ENCODE data around the gene CDH2. TPM values are rescaled to one million over a fixed set of nuclear protein-coding genes. Genes with fewer than 3 reads are reported as not detected.

The CDH2 gene
- total RNA-seq, 4 donors from 2014 or later, result 0.47 to 1.7 (median 1.1) TPM; not detected in 1

DNA sequence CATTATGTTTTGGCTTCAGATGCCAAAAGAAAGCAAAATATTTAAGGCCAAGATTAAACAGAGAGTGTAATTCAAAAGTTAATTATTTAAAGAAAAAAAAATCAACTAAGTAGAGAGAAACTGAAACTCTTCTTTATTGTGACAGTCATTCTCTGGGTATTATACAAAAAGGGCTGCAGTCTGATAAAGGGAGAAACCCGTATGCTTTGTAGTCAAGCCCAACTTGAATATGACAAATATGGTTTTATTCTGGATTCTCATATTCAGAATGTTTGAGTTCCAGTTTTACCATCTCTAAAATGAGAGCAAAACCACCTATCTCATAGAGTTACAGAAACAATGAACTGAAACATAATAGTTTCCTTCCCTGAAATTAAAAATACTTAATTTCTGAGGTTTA, 8.2 kb downstream of the CDH2 start:
- TF ChIP-seq POLR2A (IDR thresholded peaks at IDR 0.05) (no peak), EP300 (IDR thresholded peaks at IDR 0.05) (no peak), POLR2AphosphoS5 (IDR thresholded peaks at IDR 0.05) (no peak)
- TF ChIP-seq, protein P1, sequence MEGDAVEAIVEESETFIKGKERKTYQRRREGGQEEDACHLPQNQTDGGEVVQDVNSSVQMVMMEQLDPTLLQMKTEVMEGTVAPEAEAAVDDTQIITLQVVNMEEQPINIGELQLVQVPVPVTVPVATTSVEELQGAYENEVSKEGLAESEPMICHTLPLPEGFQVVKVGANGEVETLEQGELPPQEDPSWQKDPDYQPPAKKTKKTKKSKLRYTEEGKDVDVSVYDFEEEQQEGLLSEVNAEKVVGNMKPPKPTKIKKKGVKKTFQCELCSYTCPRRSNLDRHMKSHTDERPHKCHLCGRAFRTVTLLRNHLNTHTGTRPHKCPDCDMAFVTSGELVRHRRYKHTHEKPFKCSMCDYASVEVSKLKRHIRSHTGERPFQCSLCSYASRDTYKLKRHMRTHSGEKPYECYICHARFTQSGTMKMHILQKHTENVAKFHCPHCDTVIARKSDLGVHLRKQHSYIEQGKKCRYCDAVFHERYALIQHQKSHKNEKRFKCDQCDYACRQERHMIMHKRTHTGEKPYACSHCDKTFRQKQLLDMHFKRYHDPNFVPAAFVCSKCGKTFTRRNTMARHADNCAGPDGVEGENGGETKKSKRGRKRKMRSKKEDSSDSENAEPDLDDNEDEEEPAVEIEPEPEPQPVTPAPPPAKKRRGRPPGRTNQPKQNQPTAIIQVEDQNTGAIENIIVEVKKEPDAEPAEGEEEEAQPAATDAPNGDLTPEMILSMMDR (IDR thresholded peaks at IDR 0.05), result no peak
- 76% methylated on average over 1 of the region's 1 CpG for WGBS

DNA sequence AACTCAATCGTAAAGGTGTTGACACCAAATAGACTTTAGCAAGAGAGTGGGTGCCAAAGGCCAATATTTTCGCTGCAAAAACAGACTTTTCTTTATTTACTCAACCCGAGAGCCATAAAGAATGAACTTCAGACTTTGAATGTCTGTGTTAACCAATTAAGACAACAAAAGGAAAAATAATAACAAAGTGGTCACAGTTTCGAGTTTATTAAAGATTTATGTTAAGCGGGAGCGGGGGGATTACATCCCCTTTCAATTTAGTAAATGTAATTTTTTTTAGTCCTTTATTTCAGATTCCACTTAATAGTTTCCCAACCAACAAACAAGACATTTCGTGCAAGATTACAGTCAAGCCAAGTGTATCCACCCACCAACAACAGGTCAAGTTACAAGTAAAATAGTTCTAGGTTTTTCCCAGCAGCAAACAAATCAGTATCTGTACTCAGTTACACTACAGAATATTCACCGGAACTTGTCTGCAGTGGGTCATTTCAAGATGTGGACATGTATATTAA, 9.0 kb downstream of the CDH2 start:
- H3K36me3 ChIP-seq, result no peaks in the 10 kb centered on the region
- peaks cover 13% of the 10 kb centered on the region for H3K27me3 ChIP-seq
- DNase-seq (ENCODE audit: low spot score in 2 of 2), result no peak
- no peaks in the 10 kb centered on the region for H3K4me1 ChIP-seq
- no peak overlapping the region for H3K27ac ChIP-seq
- no peaks in the 10 kb centered on the region for H3K9me3 ChIP-seq
- whole genome bisulfite sequencing, result 89% methylated on average over 8 of the region's 8 CpGs
- no peak overlapping the region for H3K4me3 ChIP-seq
- TF ChIP-seq, protein P1 (IDR thresholded peaks at IDR 0.05), result no peak
- TF ChIP-seq EP300 (IDR thresholded peaks at IDR 0.05) (no peak), POLR2A (IDR thresholded peaks at IDR 0.05) (no peak), POLR2AphosphoS5 (IDR thresholded peaks at IDR 0.05) (no peak)

More for the DNA sequence above, 8.2 kb downstream of the CDH2 start:
- no peak for DNase-seq (ENCODE audit: low spot score in 2 of 2)
- no peak overlapping the region for H3K4me3 ChIP-seq
- peaks cover 19% of the 10 kb centered on the region for H3K27me3 ChIP-seq
- H3K36me3 ChIP-seq, result no peaks in the 10 kb centered on the region
- H3K4me1 ChIP-seq, result no peaks in the 10 kb centered on the region
- no peaks in the 10 kb centered on the region for H3K9me3 ChIP-seq
- H3K27ac ChIP-seq, result no peak overlapping the region

DNA sequence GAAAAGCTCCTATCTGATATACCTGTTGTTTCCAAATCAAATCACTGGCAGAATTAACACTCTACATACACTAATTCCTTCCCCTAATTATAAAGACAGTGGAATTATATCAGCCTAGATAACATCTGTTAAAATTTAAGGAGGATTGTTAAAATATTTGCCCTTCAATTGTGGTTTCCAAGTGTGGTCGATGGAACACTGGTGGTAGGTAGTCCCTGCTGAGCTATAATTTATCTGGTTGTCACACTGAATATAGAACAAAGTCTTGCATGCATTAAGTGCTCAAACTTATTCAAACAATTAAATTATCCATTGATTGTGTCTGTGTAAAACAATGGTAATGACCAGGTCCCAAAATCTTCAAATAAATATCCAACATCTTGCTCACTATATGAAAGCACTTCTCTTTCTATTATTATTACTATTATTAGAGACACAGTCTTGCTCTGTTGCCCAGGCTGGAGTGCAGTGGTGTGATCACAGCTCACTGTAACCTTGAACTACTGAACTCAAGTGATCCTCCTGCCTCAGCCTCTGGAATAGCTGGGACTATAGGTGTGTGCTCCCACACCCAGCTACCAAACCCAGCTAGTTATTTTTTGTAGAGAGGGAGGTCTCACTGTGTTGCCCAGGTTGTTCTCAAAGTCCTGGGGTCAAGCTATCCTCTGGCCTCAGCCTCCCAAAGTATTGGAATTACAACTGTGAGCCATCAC, 12.0 kb downstream of the CDH2 start:
- H3K4me3 ChIP-seq, result no peak overlapping the region
- no peaks in the 10 kb centered on the region for H3K9me3 ChIP-seq
- no peak overlapping the region for H3K27ac ChIP-seq
- no peaks in the 10 kb centered on the region for H3K4me1 ChIP-seq
- no peaks in the 10 kb centered on the region for H3K27me3 ChIP-seq
- no peak for DNase-seq (ENCODE audit: low spot score in 2 of 2)
- 38% methylated on average over 1 of the region's 1 CpG for WGBS
- H3K36me3 ChIP-seq, result no peaks in the 10 kb centered on the region
- TF ChIP-seq EP300 (IDR thresholded peaks at IDR 0.05), result no peak
- TF ChIP-seq POLR2A (IDR thresholded peaks at IDR 0.05), result no peak
- no peak for TF ChIP-seq POLR2AphosphoS5 (IDR thresholded peaks at IDR 0.05)
- TF ChIP-seq, protein P1 (IDR thresholded peaks at IDR 0.05), result no peak

DNA sequence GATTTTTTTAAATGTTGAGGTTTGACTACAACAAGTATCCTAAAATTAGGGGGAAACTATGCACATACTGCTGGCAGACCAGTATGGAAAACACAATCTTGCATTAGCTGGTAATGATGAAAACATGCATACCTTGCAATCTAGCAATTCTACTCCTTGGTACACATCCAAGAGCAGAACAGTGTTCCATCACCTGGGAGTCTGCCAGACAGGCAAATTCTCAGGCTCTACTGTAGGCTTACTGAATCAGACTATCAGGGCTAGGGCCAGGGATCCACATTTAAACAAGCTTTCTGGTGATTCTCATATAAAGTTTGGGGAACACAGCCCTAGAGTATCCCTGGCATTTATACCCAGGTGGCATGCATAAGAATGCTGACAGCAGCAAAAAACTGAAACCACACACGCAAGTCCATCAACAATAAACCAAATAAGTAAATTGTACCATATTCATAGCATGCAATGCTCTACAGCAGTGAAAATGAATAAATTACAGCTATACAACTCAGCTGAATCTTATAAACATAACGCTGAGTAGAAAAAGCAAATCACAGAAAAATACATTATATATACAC, 13.6 kb downstream of the CDH2 start:
- TF ChIP-seq POLR2AphosphoS5 (IDR thresholded peaks at IDR 0.05) (no peak), POLR2A (IDR thresholded peaks at IDR 0.05) (no peak)
- TF ChIP-seq, protein P1 (IDR thresholded peaks at IDR 0.05), result no peak
- no peak for DNase-seq (ENCODE audit: low spot score in 2 of 2)
- no peaks in the 10 kb centered on the region for H3K9me3 ChIP-seq

More for the DNA sequence above, 13.6 kb downstream of the CDH2 start:
- WGBS, result 93% methylated on average over 2 of the region's 2 CpGs
- no peaks in the 10 kb centered on the region for H3K36me3 ChIP-seq
- no peaks in the 10 kb centered on the region for H3K4me1 ChIP-seq
- H3K27me3 ChIP-seq, result no peaks in the 10 kb centered on the region
- H3K4me3 ChIP-seq, result no peak overlapping the region
- no peak overlapping the region for H3K27ac ChIP-seq

All from suprapubic skin (tissue), 4 donors.